Vagina (tissue), 2 donors: Measurements from ENCODE around the gene SH3BP2.

Source experiments
- POLR2A ChIP-seq, 2 donors: fragments of 450-650 bp; IDR thresholded peaks; one replicate each; pipeline ENCODE4 v1.6.1; 2017; ENCODE audit warnings: antibody characterized with exemption in 2 of 2, mild to moderate bottlenecking in 2 of 2, moderate library complexity in 2 of 2
- POLR2AphosphoS5 ChIP-seq, 2 donors: sonication (generic); formaldehyde crosslinking; IDR thresholded peaks; one replicate each; pipeline ENCODE4 v1.9.0; 2017; ENCODE audit warnings: antibody characterized with exemption in 2 of 2, mild to moderate bottlenecking in 2 of 2, low read depth in 1 of 2; ENCODE audit not compliant: insufficient read depth in 1 of 2
- TF ChIP-seq, protein P1 (sequence below), 3 experiments: fragments of 450-650 bp in 2 of 3; fragments of 200-600 bp in 1 of 3; sonication (generic) in 1 of 3; IDR thresholded peaks; one replicate each; pipeline ENCODE4 v1.5.1; 2017 to 2019; ENCODE audit warnings: antibody characterized with exemption in 3 of 3, mild to moderate bottlenecking in 2 of 3, moderate library complexity in 2 of 3

DNA sequence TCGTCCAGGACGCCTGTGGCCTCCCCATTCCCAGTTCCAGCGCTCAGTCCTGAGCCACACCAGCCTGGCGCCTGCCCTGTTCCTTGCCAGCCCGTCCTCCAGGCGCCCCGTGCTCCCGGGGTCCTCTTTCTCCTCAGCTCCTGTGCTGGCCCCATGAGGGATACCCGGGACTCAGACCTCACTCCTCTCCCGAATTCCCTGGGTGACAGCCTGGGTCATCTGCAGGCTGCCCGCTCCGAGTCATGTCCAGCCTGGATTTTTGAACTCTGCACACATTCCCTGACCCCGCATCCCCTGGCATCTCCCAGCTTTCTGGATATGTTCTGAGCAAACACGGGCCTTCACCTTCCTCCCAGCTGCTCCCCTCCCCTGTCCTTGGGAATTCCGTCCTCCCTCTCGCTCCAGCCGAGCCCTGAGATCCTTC, 35.9 kb downstream of the SH3BP2 start:
- TF ChIP-seq POLR2AphosphoS5 (IDR thresholded peaks at IDR 0.05; ENCODE audit: insufficient read depth in 1 of 2, low read depth in 1 of 2) (no peak), POLR2A (IDR thresholded peaks at IDR 0.05) (no peak)
- TF ChIP-seq, protein P1, sequence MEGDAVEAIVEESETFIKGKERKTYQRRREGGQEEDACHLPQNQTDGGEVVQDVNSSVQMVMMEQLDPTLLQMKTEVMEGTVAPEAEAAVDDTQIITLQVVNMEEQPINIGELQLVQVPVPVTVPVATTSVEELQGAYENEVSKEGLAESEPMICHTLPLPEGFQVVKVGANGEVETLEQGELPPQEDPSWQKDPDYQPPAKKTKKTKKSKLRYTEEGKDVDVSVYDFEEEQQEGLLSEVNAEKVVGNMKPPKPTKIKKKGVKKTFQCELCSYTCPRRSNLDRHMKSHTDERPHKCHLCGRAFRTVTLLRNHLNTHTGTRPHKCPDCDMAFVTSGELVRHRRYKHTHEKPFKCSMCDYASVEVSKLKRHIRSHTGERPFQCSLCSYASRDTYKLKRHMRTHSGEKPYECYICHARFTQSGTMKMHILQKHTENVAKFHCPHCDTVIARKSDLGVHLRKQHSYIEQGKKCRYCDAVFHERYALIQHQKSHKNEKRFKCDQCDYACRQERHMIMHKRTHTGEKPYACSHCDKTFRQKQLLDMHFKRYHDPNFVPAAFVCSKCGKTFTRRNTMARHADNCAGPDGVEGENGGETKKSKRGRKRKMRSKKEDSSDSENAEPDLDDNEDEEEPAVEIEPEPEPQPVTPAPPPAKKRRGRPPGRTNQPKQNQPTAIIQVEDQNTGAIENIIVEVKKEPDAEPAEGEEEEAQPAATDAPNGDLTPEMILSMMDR (IDR thresholded peaks at IDR 0.05): no peak
